ENCODE data around the gene ERN2.
"Not testable (repeated sequence)": the region's sequence is repeated elsewhere in the genome, so short reads cannot be mapped to it uniquely, and the experiment has no call there.

Gene ERN2

GRCh38 chr16:23712976-23713375 is at the start of gene ERN2:
TSS of gene ERN2 (minus strand) at chr16:23713222. CDS start at chr16:23713187, 35 bp downstream.
- DNase-seq: no peak

GRCh38 chr16:23757937-23758619 is 45.1 kb upstream of the ERN2 start:
- DNase-seq: no peak

GRCh38 chr16:23757116-23757515 is 44.1 kb upstream of the ERN2 start:
- no peak for DNase-seq

- no peak for DNase-seq
Observed at GRCh38 chr16:23755484-23755809, 42.4 kb upstream of the ERN2 start.

GRCh38 chr16:23754594-23755483 is 41.8 kb upstream of the ERN2 start, which contains the start of gene CHP2:
TSS of gene CHP2 (plus strand) at chr16:23755026. CDS start at chr16:23755050, 24 bp downstream.
- no peak for DNase-seq

- no peak for DNase-seq
Observed at GRCh38 chr16:23753908-23754593, 41.0 kb upstream of the ERN2 start.

- not testable (repeated sequence) for DNase-seq
Observed at GRCh38 chr16:23751053-23751452, 38.0 kb upstream of the ERN2 start.

- no peak for DNase-seq
Observed at GRCh38 chr16:23748630-23749029, 35.6 kb upstream of the ERN2 start.

- DNase-seq: no peak
Observed at GRCh38 chr16:23745263-23745662, 32.2 kb upstream of the ERN2 start.

GRCh38 chr16:23742766-23743165 is 29.7 kb upstream of the ERN2 start:
- no peak for DNase-seq

GRCh38 chr16:23741675-23742303 is 28.8 kb upstream of the ERN2 start:
- no peak for DNase-seq

- no peak for DNase-seq
Observed at GRCh38 chr16:23739516-23739915, 26.5 kb upstream of the ERN2 start.

GRCh38 chr16:23737423-23738028 is 24.5 kb upstream of the ERN2 start:
- DNase-seq: not testable (repeated sequence)

GRCh38 chr16:23734176-23734893 is 21.3 kb upstream of the ERN2 start:
- no peak for DNase-seq

GRCh38 chr16:23729503-23730424 is 16.7 kb upstream of the ERN2 start:
- DNase-seq: peak; percentile 19

- DNase-seq: no peak
Observed at GRCh38 chr16:23728112-23728477, 15.1 kb upstream of the ERN2 start.

GRCh38 chr16:23726710-23727109 is 13.7 kb upstream of the ERN2 start:
- no peak for DNase-seq

GRCh38 chr16:23724785-23725131 is 11.7 kb upstream of the ERN2 start:
- no peak for DNase-seq

GRCh38 chr16:23724096-23724784 is 11.2 kb upstream of the ERN2 start:
- no peak for DNase-seq

GRCh38 chr16:23722613-23723240 is 9.7 kb upstream of the ERN2 start:
- DNase-seq: not testable (repeated sequence)
